ENCODE data around the gene ZNFX1. TPM values are rescaled to one million over a fixed set of nuclear protein-coding genes. Genes with fewer than 3 reads are reported as not detected.

Gene ZNFX1
- total and polyA plus RNA-seq, 9 of the 15 experiments (the other 6 are each of a cell fraction or from before 2014, with no cell fraction given) = 3.8 to 13.8 (median 10.3) TPM

DNA sequence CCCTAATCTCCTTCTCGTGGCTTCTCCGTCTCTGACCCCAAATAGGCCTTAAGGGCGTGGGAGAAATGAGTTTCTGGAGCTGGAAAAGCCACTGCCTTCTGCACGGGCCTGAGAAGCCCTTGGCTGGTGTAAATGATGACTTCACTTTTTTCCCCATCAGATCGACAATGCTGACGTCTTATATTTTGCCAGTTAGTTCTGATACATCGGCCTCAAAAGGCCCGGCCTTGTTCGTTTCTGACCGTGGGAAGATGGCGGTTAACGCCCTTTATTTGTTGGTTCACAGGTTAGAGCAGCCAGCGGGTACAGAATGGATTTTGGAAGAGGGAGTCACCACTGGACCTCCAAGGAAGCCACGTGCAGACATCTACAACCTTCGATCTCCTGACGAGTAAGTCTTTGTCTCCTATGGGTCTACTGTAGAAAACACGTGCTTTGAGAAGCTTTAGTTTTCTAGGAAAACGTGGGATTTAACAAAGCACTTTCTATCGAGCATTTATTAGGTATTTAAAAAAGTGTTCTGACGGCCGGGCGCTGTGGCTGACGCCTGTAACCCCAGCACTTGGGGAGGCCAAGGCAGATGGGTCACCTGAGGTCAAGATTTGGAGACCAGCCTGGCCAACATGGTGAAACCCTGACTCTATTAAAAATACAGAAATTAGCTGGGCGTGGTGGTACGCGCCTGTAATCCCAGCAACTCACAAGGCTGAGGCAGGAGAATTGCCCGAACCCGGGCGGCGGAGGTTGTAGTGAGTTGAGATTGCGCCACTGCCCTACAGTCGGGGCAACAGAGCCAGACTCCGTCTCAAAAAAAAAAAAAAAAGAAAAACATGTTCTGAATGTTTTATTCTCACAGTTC lies 1.2 kb upstream of the ZNFX1 start:
- CTCF ChIA-PET (ENCODE audit: low intra/inter-chr PET ratio) = no interaction called here
- POLR2A ChIA-PET = interaction anchor here (0.5 to 6.0 kb wide), 12 partner anchors 9 to 1354 kb away, joined by 3 to 68 read pairs (median 4); no protein-coding TSS in a partner anchor
- Histone ChIP-seq H3K4me1 (replicated peaks in 1 of 2; ENCODE audit: control insufficient read depth in 2 of 2, insufficient read depth in 2 of 2, low read length in 2 of 2) (peaks cover 13 to 27% of the 10 kb centered on the region in 2 experiments), H3K9me3 (replicated peaks; ENCODE audit: control insufficient read depth, insufficient read depth, low read depth, low read length) (peaks cover 14% of the 10 kb centered on the region), H3K27me3 (ENCODE audit: control insufficient read depth in 2 of 2, insufficient read depth in 2 of 2, low read length in 2 of 2) (no peaks in the 10 kb centered on the region), H3K9ac (ENCODE audit: insufficient read depth in 1 of 2, low read depth in 2 of 2, low read length in 2 of 2) (peak overlapping the region; percentile 98 to 99), H4K20me1 (replicated peaks; ENCODE audit: control insufficient read depth, insufficient read depth, low read length) (peaks cover 47% of the 10 kb centered on the region), H3K4me3 (peak overlapping the region; percentile 93), H3K9me1 (ENCODE audit: control insufficient read depth, insufficient read depth, low read length) (peaks cover 12% of the 10 kb centered on the region), H3K36me3 (ENCODE audit: control insufficient read depth, insufficient read depth, low read length) (peaks cover 70% of the 10 kb centered on the region), H3K4me2 (ENCODE audit: insufficient read depth, low read length) (peak overlapping the region; percentile 99), H3K79me2 (ENCODE audit: control insufficient read depth, insufficient read depth, low read length) (peaks cover 89% of the 10 kb centered on the region), H3K27ac (ENCODE audit: extremely low read depth, low read depth, low read length) (peak overlapping the region; percentile 95), H2AFZ (ENCODE audit: low read depth, low read length) (no peak overlapping the region)
- intact Hi-C loops (cut with micrococcal nuclease) (loop anchor here (5.0 kb wide), 2 partner anchors 43 to 92 kb away; partner anchors contain the start of gene STAU1), in situ Hi-C loops (cut with MboI) (no loop called here)
- DNase-seq (ENCODE audit: extremely low read depth in 1 of 4, low spot score in 3 of 4) (peak; percentile 13 to 50 (median 46)), ATAC-seq (no peak), FAIRE-seq (no peak)
- TSS peak; percentile 55 for BruUV-seq (replicated peaks)
- WGBS (ENCODE audit: insufficient coverage, low coverage, missing lambda C conversion rate) = under 1% methylated on average over 31 of the region's 33 CpGs
- TF ChIP-seq CHD1 (IDR thresholded peaks at IDR 0.05; ENCODE audit: low read length) = no peak
- TF ChIP-seq DDX20 (tag; IDR thresholded peaks at IDR 0.05; ENCODE audit: low read depth) = no peak
- no peak for TF ChIP-seq PYGO2 (tag; IDR thresholded peaks at IDR 0.05)
- TF ChIP-seq ELF1 (tag; IDR thresholded peaks at IDR 0.05) = peak; percentile 54
- no peak for TF ChIP-seq E2F4 (CRISPR knock-in tag; IDR thresholded peaks at IDR 0.05; ENCODE audit: low read depth)
- TF ChIP-seq MLX (CRISPR knock-in tag; conservative IDR thresholded peaks at IDR 0.05) = no peak
- TF ChIP-seq KAT8 (IDR thresholded peaks at IDR 0.05; ENCODE audit: low read depth) = no peak
- TF ChIP-seq SREBF1 (IDR thresholded peaks at IDR 0.05; ENCODE audit: borderline replicate concordance, low read depth, low read length) = no peak
- no peak for TF ChIP-seq RBM34 (IDR thresholded peaks at IDR 0.05; ENCODE audit: borderline replicate concordance, insufficient read depth, low read length)
- peak in 1 of 2 experiments; percentile 27; a peak in 1 of 4 replicates for TF ChIP-seq ARNT (IDR thresholded peaks at IDR 0.05)
- TF ChIP-seq, protein P1, sequence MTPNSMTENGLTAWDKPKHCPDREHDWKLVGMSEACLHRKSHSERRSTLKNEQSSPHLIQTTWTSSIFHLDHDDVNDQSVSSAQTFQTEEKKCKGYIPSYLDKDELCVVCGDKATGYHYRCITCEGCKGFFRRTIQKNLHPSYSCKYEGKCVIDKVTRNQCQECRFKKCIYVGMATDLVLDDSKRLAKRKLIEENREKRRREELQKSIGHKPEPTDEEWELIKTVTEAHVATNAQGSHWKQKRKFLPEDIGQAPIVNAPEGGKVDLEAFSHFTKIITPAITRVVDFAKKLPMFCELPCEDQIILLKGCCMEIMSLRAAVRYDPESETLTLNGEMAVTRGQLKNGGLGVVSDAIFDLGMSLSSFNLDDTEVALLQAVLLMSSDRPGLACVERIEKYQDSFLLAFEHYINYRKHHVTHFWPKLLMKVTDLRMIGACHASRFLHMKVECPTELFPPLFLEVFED (CRISPR knock-in tag; conservative IDR thresholded peaks at IDR 0.05) = no peak
- TF ChIP-seq, protein P2, sequence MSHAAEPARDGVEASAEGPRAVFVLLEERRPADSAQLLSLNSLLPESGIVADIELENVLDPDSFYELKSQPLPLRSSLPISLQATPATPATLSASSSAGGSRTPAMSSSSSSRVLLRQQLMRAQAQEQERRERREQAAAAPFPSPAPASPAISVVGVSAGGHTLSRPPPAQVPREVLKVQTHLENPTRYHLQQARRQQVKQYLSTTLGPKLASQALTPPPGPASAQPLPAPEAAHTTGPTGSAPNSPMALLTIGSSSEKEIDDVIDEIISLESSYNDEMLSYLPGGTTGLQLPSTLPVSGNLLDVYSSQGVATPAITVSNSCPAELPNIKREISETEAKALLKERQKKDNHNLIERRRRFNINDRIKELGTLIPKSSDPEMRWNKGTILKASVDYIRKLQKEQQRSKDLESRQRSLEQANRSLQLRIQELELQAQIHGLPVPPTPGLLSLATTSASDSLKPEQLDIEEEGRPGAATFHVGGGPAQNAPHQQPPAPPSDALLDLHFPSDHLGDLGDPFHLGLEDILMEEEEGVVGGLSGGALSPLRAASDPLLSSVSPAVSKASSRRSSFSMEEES (CRISPR knock-in tag; IDR thresholded peaks at IDR 0.05) = no peak
- no peak for TF ChIP-seq ZFP36 (IDR thresholded peaks at IDR 0.05; ENCODE audit: low read depth, low read length, partially characterized antibody)
- no peak for TF ChIP-seq HNRNPH1 (optimal IDR thresholded peaks at IDR 0.05; ENCODE audit: low read depth, low read length)
- TF ChIP-seq ZC3H8 (IDR thresholded peaks at IDR 0.05) = no peak; the same call in 1 of the 2 replicates
- TF ChIP-seq ZNF830 (CRISPR knock-in tag; IDR thresholded peaks at IDR 0.05) = no peak
